HepG2 (cell line): ENCODE results near the gene ENC1. TPM values are rescaled to one million over a fixed set of nuclear protein-coding genes. Genes with fewer than 3 reads are reported as not detected.

Experiments used
- ATAC-seq: fragments of 200-7000 bp; cut with Tn5 transposase; 3 replicates; pipeline ENCODE4 v1.9.1; 2020; ENCODE audit warnings: mild to moderate bottlenecking, moderate library complexity
- BruUV-seq: library from RNA; stranded (reverse); fragments of 400-500 nt; replicated peaks from 2 replicates; lab custom pipeline; 2021; lab: Mats Ljungman, UMichigan
- CTCF ChIA-PET: fragments of 300-600 bp; formaldehyde crosslinking; extraction: SDS; loops from one replicate; lab custom pipeline; 2021; ENCODE audit warnings: low total read pairs, inconsistent platforms, low intra/inter-chr PET ratio; lab: Yijun Ruan, JAX
- POLR2A ChIA-PET: fragments of 350-600 bp; sonication (Branson Sonifier 250); formaldehyde crosslinking; loops from one replicate; lab custom pipeline; 2020; ENCODE audit warnings: antibody characterized with exemption, inconsistent platforms; lab: Yijun Ruan, JAX
- DNase-seq: peaks from one replicate; pipeline ENCODE4 v3.0.0-alpha.2; 2015; ENCODE audit warnings: low spot score
- FAIRE-seq: peaks from 3 replicates; lab custom pipeline; 2011; peaks lifted over from hg19 to GRCh38; lab: Jason Lieb, UNC
- H2AFZ ChIP-seq: one replicate; pipeline ENCODE4 v1.6.1; 2011; ENCODE audit warnings: low read length, inconsistent platforms
- H3K27ac ChIP-seq: fragments of 300-600 bp; 3 replicates; pipeline ENCODE4 v1.8.0; 2011; ENCODE audit warnings: mixed run types, mild to moderate bottlenecking, mixed read lengths, low read length, inconsistent platforms; ENCODE audit not compliant: insufficient read depth; ENCODE audit errors: extremely low read length
- H3K27me3 ChIP-seq, 2 experiments: fragments of 200-600 bp in 1 of 2; 2 replicates in 1 of 2; 3 replicates in 1 of 2; pipeline versions ENCODE4 v1.6.0 to v1.8.0; 2011; ENCODE audit warnings: low read length in 2 of 2, mild to moderate bottlenecking in 2 of 2, moderate library complexity in 2 of 2, inconsistent platforms in 1 of 2; ENCODE audit not compliant: insufficient read depth in 2 of 2, control insufficient read depth in 1 of 2
- H3K36me3 ChIP-seq, 2 experiments: fragments of 200-600 bp in 1 of 2; replicated peaks in 1 of 2; 2 replicates in 1 of 2; 3 replicates in 1 of 2; pipeline versions ENCODE4 v1.5.1 to v1.8.0; 2011; ENCODE audit warnings: low read length in 2 of 2, inconsistent platforms in 1 of 2; ENCODE audit not compliant: insufficient read depth in 2 of 2, control insufficient read depth in 1 of 2
- H3K4me1 ChIP-seq: 2 replicates; pipeline ENCODE4 v1.5.1; 2012; ENCODE audit warnings: low read length, inconsistent platforms; ENCODE audit not compliant: insufficient read depth
- H3K4me2 ChIP-seq: 2 replicates; pipeline ENCODE4 v1.6.0; 2011; ENCODE audit warnings: low read depth, low read length, inconsistent platforms
- H3K4me3 ChIP-seq, 3 experiments: fragments of 200-600 bp in 1 of 3; sonication (generic), shearing (Covaris generic) in 1 of 3; replicated peaks in 1 of 3; 2 replicates each; pipeline ENCODE4 v1.5.1; 2011 to 2016; ENCODE audit warnings: low read length in 3 of 3, inconsistent platforms in 2 of 3, low read depth in 2 of 3, mild to moderate bottlenecking in 2 of 3, control low read depth in 1 of 3, mixed read lengths in 1 of 3; ENCODE audit not compliant: insufficient read depth in 1 of 3
- H3K79me2 ChIP-seq: one replicate; pipeline ENCODE4 v1.6.1; 2011; ENCODE audit warnings: low read length, inconsistent platforms; ENCODE audit not compliant: insufficient read depth
- H3K9ac ChIP-seq: 2 replicates; pipeline ENCODE4 v1.6.0; 2011; ENCODE audit warnings: mild to moderate bottlenecking, low read depth, low read length, inconsistent platforms; ENCODE audit not compliant: insufficient read depth
- H3K9me3 ChIP-seq: 2 replicates; pipeline ENCODE4 v1.5.1; 2012; ENCODE audit warnings: mild to moderate bottlenecking, low read length
- H4K20me1 ChIP-seq: 2 replicates; pipeline ENCODE4 v1.6.0; 2011; ENCODE audit warnings: inconsistent platforms, mild to moderate bottlenecking, low read length, moderate library complexity; ENCODE audit not compliant: insufficient read depth
- AGO2 ChIP-seq: fragments of 200-400 bp; formaldehyde crosslinking; optimal IDR thresholded peaks from 2 replicates; pipeline ENCODE3; 2017; ENCODE audit warnings: mild to moderate bottlenecking, low read depth, low read length, moderate library complexity
- ATAD3A ChIP-seq: sonication (generic); formaldehyde crosslinking; IDR thresholded peaks from 2 replicates; pipeline ENCODE4 v1.4.0; 2020; ENCODE audit warnings: missing genetic modification reagents
- CEBPB ChIP-seq: IDR thresholded peaks from 2 replicates; pipeline ENCODE4 v1.6.1; 2011; ENCODE audit warnings: low read depth, low read length, improper control_type of control experiment, borderline replicate concordance
- DRAP1 ChIP-seq: IDR thresholded peaks from 2 replicates; pipeline ENCODE4 v1.6.1; 2016; ENCODE audit warnings: missing genetic modification reagents, missing compliant biosample characterization
- MLX ChIP-seq: IDR thresholded peaks from 2 replicates; pipeline ENCODE4 v1.6.1; 2016
- NR2F1 ChIP-seq, 2 experiments: fragments of 450-650 bp in 1 of 2; formaldehyde crosslinking in 1 of 2; IDR thresholded peaks; 2 replicates each; pipeline versions ENCODE4 v1.5.0 to v1.6.1; 2016 to 2020; ENCODE audit warnings: mild to moderate bottlenecking in 1 of 2, missing compliant biosample characterization in 1 of 2, missing genetic modification reagents in 1 of 2, moderate library complexity in 1 of 2
- U2AF2 ChIP-seq: fragments of 200-400 bp; formaldehyde crosslinking; IDR thresholded peaks from 2 replicates; pipeline ENCODE4 v1.6.1; 2017; ENCODE audit warnings: low read depth, mild to moderate bottlenecking, low read length
- UBTF ChIP-seq: sonication (generic); formaldehyde crosslinking; IDR thresholded peaks from 2 replicates; pipeline ENCODE4 v1.4.0; 2020; ENCODE audit warnings: mild to moderate bottlenecking, missing genetic modification reagents
- ZMYM3 ChIP-seq: sonication (generic); formaldehyde crosslinking; IDR thresholded peaks from 2 replicates; pipeline ENCODE4 v1.5.1; 2020; ENCODE audit warnings: mild to moderate bottlenecking, missing genetic modification reagents
- ZNF780A ChIP-seq: sonication (generic); formaldehyde crosslinking; IDR thresholded peaks from 2 replicates; pipeline ENCODE4 v1.8.0; 2022; ENCODE audit warnings: mild to moderate bottlenecking, missing genetic modification reagents, moderate library complexity
- ZSCAN5A ChIP-seq: sonication (generic); formaldehyde crosslinking; IDR thresholded peaks from 2 replicates; pipeline ENCODE4 v1.8.0; 2022; ENCODE audit warnings: mild to moderate bottlenecking, missing genetic modification reagents, borderline replicate concordance
- WGBS: methylation state at CpG from one replicate; pipeline ENCODE4 v1.1.6; 2017; ENCODE audit warnings: low lambda C conversion rate; 5-methylcytosine and 5-hydroxymethylcytosine counted together
- in situ Hi-C: cut with HindIII; loops from 2 replicates; pipeline ENCODE4 v1.10.0; 2017; ENCODE audit warnings: low pct_unique_long_range_greater_than_20kb; ENCODE audit not compliant: extremely low pct_ligation_motif_present
- intact Hi-C: fragments of 100-400 bp; cut with micrococcal nuclease; formaldehyde crosslinking; loops from one replicate; pipeline ENCODE4 v1.10.0; 2022; ENCODE audit not compliant: unreplicated experiment
- polyA plus RNA-seq, 8 experiments: library from polyadenylated mRNA; depleted of rRNA in 3 of 8; stranded (reverse) in 7 of 8; unstranded in 1 of 8; fragments of >200 nt; fragmentation: Illumina TruSeq in 4 of 8; extraction: Trizol in 4 of 8; gene quantifications; 2 replicates each; pipeline versions ENCODE4 v1.2.1 to v1.2.3, GENCODE V29; 2011 to 2016; ENCODE audit warnings: low read depth in 4 of 8, missing spikeins in 1 of 8, mixed read lengths in 1 of 8; ENCODE audit not compliant: insufficient read depth in 1 of 8
- total RNA-seq, 5 experiments: library from RNA; depleted of rRNA; stranded (reverse); fragments of >200 nt; fragmentation: Illumina TruSeq; extraction: Trizol; gene quantifications; 2 replicates each; pipeline ENCODE4 v1.2.3, GENCODE V29; 2016; ENCODE audit warnings: low read depth in 1 of 5
- TF ChIP-seq, protein P1 (sequence below): sonication (generic); formaldehyde crosslinking; IDR thresholded peaks from 2 replicates; pipeline ENCODE4 v1.8.1; 2023; ENCODE audit warnings: mild to moderate bottlenecking, missing genetic modification reagents, borderline replicate concordance

Gene ENC1
- total and polyA plus RNA-seq, 2 of the 13 experiments (the other 11 are each of a cell fraction or from before 2014, with no cell fraction given): 63.8 to 64.4 TPM

DNA sequence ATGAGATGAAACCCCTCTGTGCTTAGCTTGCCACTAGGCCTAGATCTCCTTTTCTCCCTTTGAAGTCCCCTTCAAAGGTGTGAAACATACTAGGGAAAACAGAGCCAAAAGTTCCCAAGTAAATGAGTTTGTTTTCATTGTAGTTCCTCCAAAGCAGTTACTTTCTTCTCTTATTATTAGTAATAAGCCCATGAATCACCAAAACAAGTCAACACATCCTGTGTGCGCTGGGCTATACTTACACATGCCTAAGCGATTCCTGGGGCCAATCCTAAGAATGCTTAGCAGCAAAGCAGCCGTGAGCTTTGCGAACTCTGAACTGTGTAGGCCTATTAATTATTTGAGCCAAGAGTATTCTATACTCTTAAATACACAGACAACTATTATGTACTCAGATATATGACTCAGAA, 7.6 kb downstream of the ENC1 start (continued):
- TF ChIP-seq UBTF (no peak), ZNF780A (CRISPR knock-in tag) (no peak), U2AF2 (no peak), NR2F1 (CRISPR knock-in tag; IDR thresholded peaks at IDR 0.05) (peak in 1 of 2 experiments; percentile 48; a peak in 1 of 4 replicates)
- TF ChIP-seq, protein P1, sequence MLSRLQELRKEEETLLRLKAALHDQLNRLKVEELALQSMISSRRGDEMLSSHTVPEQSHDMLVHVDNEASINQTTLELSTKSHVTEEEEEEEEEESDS (CRISPR knock-in tag): 0 out of 2 replicates have a peak, but pooled peaks have one; percentile 37

GRCh38 chr5:74631081-74631953, 9.2 kb downstream of the ENC1 start:
- H3K4me3 ChIP-seq: no peak overlapping the region; a peak in 1 of 6 replicates
- WGBS: 93% methylated on average over 11 of the region's 11 CpGs
- no peak for TF ChIP-seq ZSCAN5A (CRISPR knock-in tag)
- peak; percentile 70 for TF ChIP-seq AGO2
- TF ChIP-seq CEBPB: no peak
- no peak for TF ChIP-seq DRAP1
- no peak for TF ChIP-seq ATAD3A (CRISPR knock-in tag)
- TF ChIP-seq MLX: no peak
- TF ChIP-seq ZMYM3 (CRISPR knock-in tag): no peak

More at GRCh38 chr5:74631081-74631953, 9.2 kb downstream of the ENC1 start:
- no peak for FAIRE-seq
- Histone ChIP-seq H3K9ac (no peak overlapping the region), H4K20me1 (peaks cover 64% of the 10 kb centered on the region), H3K27me3 (no peaks in the 10 kb centered on the region), H3K4me2 (no peak overlapping the region), H3K27ac (peak overlapping the region; percentile 31), H3K79me2 (peaks cover 60% of the 10 kb centered on the region), H3K9me3 (no peaks in the 10 kb centered on the region), H3K4me1 (peaks cover 99% of the 10 kb centered on the region), H3K36me3 (peaks cover 33 to 70% of the 10 kb centered on the region in 2 experiments), H2AFZ (no peak overlapping the region)
- no peak for ATAC-seq
- intact Hi-C loops (loop anchor here (5.0 kb wide), 1 partner anchor 34 kb away; no protein-coding TSS in a partner anchor), in situ Hi-C loops (no loop called here)
- CTCF ChIA-PET: no interaction called here
- no TSS peak for BruUV-seq
- DNase-seq: no peak
- POLR2A ChIA-PET: interaction anchor here (1.1 to 6.6 kb wide), 3 partner anchors 9 to 215 kb away, joined by 3 to 51 read pairs (median 4); partner anchors contain the start of gene ENC1
